Panc1 (cell line): ENCODE results near the gene FAM241B. TPM values are rescaled to one million over a fixed set of nuclear protein-coding genes. Genes with fewer than 3 reads are reported as not detected.

Source experiments
- ATAC-seq: fragments of 200-7000 bp; cut with Tn5 transposase; 2 replicates; pipeline ENCODE4 v1.9.1; 2020; ENCODE audit warnings: mild to moderate bottlenecking, moderate library complexity
- Bru-seq: library from RNA; stranded (reverse); fragments of 400-500 nt; gene quantifications from one replicate; lab custom pipeline; 2021; lab: Mats Ljungman, UMichigan
- BruChase-seq, 2 experiments: library from RNA; stranded (reverse); fragments of 400-500 nt; gene quantifications; one replicate each; lab custom pipeline; 2021; lab: Mats Ljungman, UMichigan
- BruUV-seq: library from RNA; stranded (reverse); fragments of 400-500 nt; replicated peaks from 2 replicates; lab custom pipeline; 2021; lab: Mats Ljungman, UMichigan
- CTCF ChIA-PET: fragments of 300-600 bp; sonication (Branson Sonifier 250); formaldehyde crosslinking; loops from one replicate; lab custom pipeline; 2022; ENCODE audit warnings: antibody characterized with exemption; lab: Charles Lee
- POLR2A ChIA-PET: fragments of 300-600 bp; sonication (Branson Sonifier 250); formaldehyde crosslinking; loops from one replicate; lab custom pipeline; 2022; ENCODE audit warnings: antibody characterized with exemption; lab: Charles Lee
- DNase-seq: peaks from one replicate; pipeline ENCODE4 v3.0.0-alpha.2; 2010; ENCODE audit warnings: low read depth, low spot score
- H3K27ac ChIP-seq: 2 replicates; pipeline ENCODE4 v1.5.1; 2011; ENCODE audit warnings: mild to moderate bottlenecking, low read length, inconsistent platforms
- H3K27me3 ChIP-seq: fragments of 200-500 bp; sonication (Bioruptor generic); 2 replicates; pipeline ENCODE4 v1.6.0; 2014; ENCODE audit warnings: low read length, inconsistent platforms; ENCODE audit not compliant: control insufficient read depth, insufficient read depth
- H3K36me3 ChIP-seq: fragments of 200-500 bp; sonication (Bioruptor generic); 2 replicates; pipeline ENCODE4 v1.5.1; 2014; ENCODE audit warnings: inconsistent platforms, mild to moderate bottlenecking, low read length, moderate library complexity; ENCODE audit not compliant: control insufficient read depth, insufficient read depth
- H3K4me1 ChIP-seq: 2 replicates; pipeline ENCODE4 v1.5.1; 2011; ENCODE audit warnings: inconsistent platforms, mild to moderate bottlenecking, low read length, moderate library complexity; ENCODE audit not compliant: control insufficient read depth, insufficient read depth
- H3K4me3 ChIP-seq, 2 experiments: 2 replicates each; pipeline ENCODE4 v1.5.1; 2011 to 2012; ENCODE audit warnings: low read depth in 2 of 2, low read length in 2 of 2, mild to moderate bottlenecking in 2 of 2, inconsistent platforms in 1 of 2, moderate library complexity in 1 of 2
- H3K9me3 ChIP-seq: fragments of 200-500 bp; sonication (Bioruptor generic); 2 replicates; pipeline ENCODE4 v1.5.1; 2014; ENCODE audit warnings: low read depth, mild to moderate bottlenecking, inconsistent platforms, low read length, moderate library complexity; ENCODE audit not compliant: control insufficient read depth, insufficient read depth
- POLR2AphosphoS5 ChIP-seq: IDR thresholded peaks from 2 replicates; pipeline ENCODE4 v1.6.1; 2012; ENCODE audit warnings: mild to moderate bottlenecking, low read depth, low read length, moderate library complexity
- SIN3A ChIP-seq: IDR thresholded peaks from 2 replicates; pipeline ENCODE4 v1.6.1; 2012; ENCODE audit warnings: low read depth, mild to moderate bottlenecking, low read length, moderate library complexity, borderline replicate concordance; ENCODE audit not compliant: insufficient read depth
- TCF7L2 ChIP-seq: IDR thresholded peaks from 2 replicates; pipeline ENCODE4 v1.6.1; 2011; ENCODE audit warnings: mild to moderate bottlenecking, low read depth, low read length, inconsistent platforms
- in situ Hi-C: cut with HindIII; loops from 2 replicates; pipeline ENCODE4 v1.10.0; 2016; ENCODE audit warnings: low sequenced_read_pairs, low pct_unique_long_range_greater_than_20kb
- intact Hi-C: fragments of 100-400 bp; cut with micrococcal nuclease; formaldehyde crosslinking; loops from one replicate; pipeline ENCODE4 v1.10.0; 2022; ENCODE audit not compliant: unreplicated experiment
- long read RNA-seq: library from polyadenylated mRNA; unstranded; transcript quantifications from one replicate; pipeline ENCODE4 v2.0.0, GENCODE V29; 2021; ENCODE audit not compliant: unreplicated experiment
- polyA plus RNA-seq: library from polyadenylated mRNA; unstranded; fragments of >200 nt; gene quantifications from one replicate; pipeline ENCODE4 v1.2.1, GENCODE V29; 2012; ENCODE audit warnings: missing spikeins; ENCODE audit not compliant: insufficient read length
- total RNA-seq: library from RNA; stranded (reverse); gene quantifications from one replicate; pipeline ENCODE4 v1.2.1, GENCODE V29; 2021; ENCODE audit not compliant: unreplicated experiment
- TF ChIP-seq, protein P1 (sequence below): fragments of 450-650 bp; IDR thresholded peaks from 2 replicates; pipeline ENCODE4 v1.5.1; 2017; ENCODE audit warnings: mild to moderate bottlenecking
- TF ChIP-seq, protein P2 (sequence below), 2 experiments: IDR thresholded peaks; 2 replicates each; pipeline ENCODE4 v1.6.1; 2011 to 2012; ENCODE audit warnings: low read depth in 2 of 2, control low read depth in 1 of 2, low read length in 1 of 2, mild to moderate bottlenecking in 1 of 2, moderate library complexity in 1 of 2; ENCODE audit not compliant: insufficient read depth in 1 of 2

Gene FAM241B, protein sequence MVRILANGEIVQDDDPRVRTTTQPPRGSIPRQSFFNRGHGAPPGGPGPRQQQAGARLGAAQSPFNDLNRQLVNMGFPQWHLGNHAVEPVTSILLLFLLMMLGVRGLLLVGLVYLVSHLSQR
- 29.1 TPM for total RNA-seq
- polyA plus RNA-seq, result 37.5 TPM
- percentile 58 among the genes with signal in this experiment for Bru-seq, nascent RNA
- BruChase-seq, experiment 1, labeled RNA remaining after a 2-hour chase, result percentile 71 among the genes with signal in this experiment
- BruChase-seq, experiment 2, labeled RNA remaining after a 6-hour chase, result percentile 66 among the genes with signal in this experiment
- long read RNA-seq, transcript FAM241B-201 (4 exons, 1,065 nt), result major isoform, 21 of 32 reads
- long read RNA-seq, partial matches to known transcripts, result 0 of 32 reads
- long read RNA-seq, other reads (novel, unspliced or antisense), result 10 of 32 reads

DNA sequence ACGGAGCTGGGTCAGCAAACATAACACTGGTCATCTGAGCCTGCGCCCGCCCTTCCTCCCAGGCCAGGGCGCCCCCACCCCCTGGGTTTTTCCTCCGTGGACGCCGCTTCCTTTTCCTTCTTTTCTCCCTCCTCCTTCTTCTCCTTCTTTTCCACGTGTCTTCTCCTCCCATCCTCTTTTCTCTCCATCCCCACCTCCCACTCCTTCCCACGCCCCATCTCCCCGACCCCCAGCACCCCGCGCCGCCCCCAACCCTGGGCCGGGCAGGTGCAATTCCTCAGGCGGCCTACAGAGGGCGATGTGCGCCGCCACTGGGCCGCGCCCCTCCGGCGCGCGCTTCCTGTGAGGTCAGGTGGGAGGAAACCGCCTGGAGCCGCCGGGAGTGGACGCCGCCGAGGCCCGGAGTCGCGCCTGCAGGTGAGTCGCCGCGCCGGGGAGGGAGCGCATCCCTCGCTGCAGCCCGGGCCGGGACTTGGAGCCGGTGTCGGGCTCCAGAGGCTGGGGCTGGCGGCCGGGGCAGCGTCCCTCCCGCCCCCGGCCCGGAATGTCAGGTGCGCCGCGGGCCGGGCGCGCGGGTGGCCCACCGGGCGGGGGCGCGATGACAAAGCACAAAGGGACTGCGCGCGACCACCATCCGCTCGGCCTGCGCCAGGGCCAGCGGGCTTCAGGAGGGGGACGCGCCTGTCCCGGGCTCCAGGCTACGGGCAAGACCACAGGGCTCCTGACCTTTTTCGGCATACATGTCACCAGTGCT is at the start of gene FAM241B:
TSS of gene FAM241B (plus strand) at position 351 of the 754 bp plus-strand sequence. CDS start 1,497 bp downstream, outside the sequence.
- in situ Hi-C loops, result no loop called here

DNA sequence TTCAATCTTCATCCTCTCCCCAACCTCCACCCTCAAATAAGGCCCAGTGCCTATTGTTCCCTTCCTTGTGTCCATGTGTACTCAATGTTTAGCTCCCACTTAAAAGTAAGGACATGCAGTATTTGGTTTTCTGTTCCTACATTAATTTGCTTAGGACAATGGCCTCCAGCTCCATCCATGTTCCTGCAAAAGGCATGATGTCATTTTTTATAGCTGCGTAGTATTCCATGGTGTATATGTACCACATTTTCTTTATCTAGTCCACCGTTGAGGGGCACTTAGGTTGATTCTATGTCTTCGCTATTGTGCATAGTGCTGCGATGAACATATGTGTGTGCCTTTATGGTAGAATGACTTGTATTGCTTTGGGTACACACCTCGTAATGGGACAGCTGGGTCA is 49.6 kb upstream of the FAM241B start:
- Histone ChIP-seq H3K36me3 (no peaks in the 10 kb centered on the region), H3K4me1 (no peaks in the 10 kb centered on the region), H3K4me3 (no peak overlapping the region), H3K27ac (no peak overlapping the region), H3K27me3 (peaks cover 41% of the 10 kb centered on the region), H3K9me3 (no peaks in the 10 kb centered on the region)
- DNase-seq, result no peak
- ChIA-PET POLR2A (no interaction called here), CTCF (interaction anchor here (0.6 kb wide), 1 partner anchor 526 kb away, joined by 7 read pairs; no protein-coding TSS in a partner anchor)
- no TSS peak for BruUV-seq
- in situ Hi-C loops (no loop called here), intact Hi-C loops (no loop called here)
- TF ChIP-seq, protein P1, sequence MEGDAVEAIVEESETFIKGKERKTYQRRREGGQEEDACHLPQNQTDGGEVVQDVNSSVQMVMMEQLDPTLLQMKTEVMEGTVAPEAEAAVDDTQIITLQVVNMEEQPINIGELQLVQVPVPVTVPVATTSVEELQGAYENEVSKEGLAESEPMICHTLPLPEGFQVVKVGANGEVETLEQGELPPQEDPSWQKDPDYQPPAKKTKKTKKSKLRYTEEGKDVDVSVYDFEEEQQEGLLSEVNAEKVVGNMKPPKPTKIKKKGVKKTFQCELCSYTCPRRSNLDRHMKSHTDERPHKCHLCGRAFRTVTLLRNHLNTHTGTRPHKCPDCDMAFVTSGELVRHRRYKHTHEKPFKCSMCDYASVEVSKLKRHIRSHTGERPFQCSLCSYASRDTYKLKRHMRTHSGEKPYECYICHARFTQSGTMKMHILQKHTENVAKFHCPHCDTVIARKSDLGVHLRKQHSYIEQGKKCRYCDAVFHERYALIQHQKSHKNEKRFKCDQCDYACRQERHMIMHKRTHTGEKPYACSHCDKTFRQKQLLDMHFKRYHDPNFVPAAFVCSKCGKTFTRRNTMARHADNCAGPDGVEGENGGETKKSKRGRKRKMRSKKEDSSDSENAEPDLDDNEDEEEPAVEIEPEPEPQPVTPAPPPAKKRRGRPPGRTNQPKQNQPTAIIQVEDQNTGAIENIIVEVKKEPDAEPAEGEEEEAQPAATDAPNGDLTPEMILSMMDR, result no peak
- TF ChIP-seq POLR2AphosphoS5 (no peak), TCF7L2 (no peak), SIN3A (no peak)
- TF ChIP-seq, protein P2, sequence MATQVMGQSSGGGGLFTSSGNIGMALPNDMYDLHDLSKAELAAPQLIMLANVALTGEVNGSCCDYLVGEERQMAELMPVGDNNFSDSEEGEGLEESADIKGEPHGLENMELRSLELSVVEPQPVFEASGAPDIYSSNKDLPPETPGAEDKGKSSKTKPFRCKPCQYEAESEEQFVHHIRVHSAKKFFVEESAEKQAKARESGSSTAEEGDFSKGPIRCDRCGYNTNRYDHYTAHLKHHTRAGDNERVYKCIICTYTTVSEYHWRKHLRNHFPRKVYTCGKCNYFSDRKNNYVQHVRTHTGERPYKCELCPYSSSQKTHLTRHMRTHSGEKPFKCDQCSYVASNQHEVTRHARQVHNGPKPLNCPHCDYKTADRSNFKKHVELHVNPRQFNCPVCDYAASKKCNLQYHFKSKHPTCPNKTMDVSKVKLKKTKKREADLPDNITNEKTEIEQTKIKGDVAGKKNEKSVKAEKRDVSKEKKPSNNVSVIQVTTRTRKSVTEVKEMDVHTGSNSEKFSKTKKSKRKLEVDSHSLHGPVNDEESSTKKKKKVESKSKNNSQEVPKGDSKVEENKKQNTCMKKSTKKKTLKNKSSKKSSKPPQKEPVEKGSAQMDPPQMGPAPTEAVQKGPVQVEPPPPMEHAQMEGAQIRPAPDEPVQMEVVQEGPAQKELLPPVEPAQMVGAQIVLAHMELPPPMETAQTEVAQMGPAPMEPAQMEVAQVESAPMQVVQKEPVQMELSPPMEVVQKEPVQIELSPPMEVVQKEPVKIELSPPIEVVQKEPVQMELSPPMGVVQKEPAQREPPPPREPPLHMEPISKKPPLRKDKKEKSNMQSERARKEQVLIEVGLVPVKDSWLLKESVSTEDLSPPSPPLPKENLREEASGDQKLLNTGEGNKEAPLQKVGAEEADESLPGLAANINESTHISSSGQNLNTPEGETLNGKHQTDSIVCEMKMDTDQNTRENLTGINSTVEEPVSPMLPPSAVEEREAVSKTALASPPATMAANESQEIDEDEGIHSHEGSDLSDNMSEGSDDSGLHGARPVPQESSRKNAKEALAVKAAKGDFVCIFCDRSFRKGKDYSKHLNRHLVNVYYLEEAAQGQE (IDR thresholded peaks at IDR 0.05; ENCODE audit: insufficient read depth in 1 of 2, low read depth in 2 of 2, low read length in 1 of 2), result no peak
- ATAC-seq, result no peak

More for the DNA sequence above, at the start of gene FAM241B:
- TF ChIP-seq TCF7L2 (no peak), SIN3A (peak; percentile 64; the same call in 1 of the 2 replicates), POLR2AphosphoS5 (peak; percentile 57; the same call in 1 of the 2 replicates)
- TF ChIP-seq, protein P1, result peak; percentile 100
- Histone ChIP-seq H3K36me3 (no peaks in the 10 kb centered on the region), H3K4me1 (no peaks in the 10 kb centered on the region), H3K4me3 (peak within 1 kb of the TSS; percentile 67 to 68), H3K27ac (peak within 1 kb of the TSS; percentile 80), H3K9me3 (no peaks in the 10 kb centered on the region), H3K27me3 (no peaks in the 10 kb centered on the region)
- intact Hi-C loops, result loop anchor here (10.0 kb wide), 2 partner anchors 115 to 395 kb away; no protein-coding TSS in a partner anchor
- ChIA-PET POLR2A (no interaction called here), CTCF (interaction anchor here (0.8 to 0.9 kb wide), 2 partner anchors 9 to 222 kb away, joined by 3 read pairs; no protein-coding TSS in a partner anchor)
- no TSS peak for BruUV-seq
- DNase-seq (no peak), ATAC-seq (peak; percentile 94)
